Left lung (tissue), 10 donors: ENCODE results near the gene GNAL. TPM values are rescaled to one million over a fixed set of nuclear protein-coding genes. Genes with fewer than 3 reads are reported as not detected.
A peak's percentile ranks its signal among the peaks of the same experiment; 100 is the strongest.

Source experiments
- ATAC-seq: fragments of 200-7000 bp; cut with Tn5 transposase; one replicate; pipeline ENCODE4 v1.9.1; 2020; ENCODE audit warnings: moderate library complexity
- DNase-seq, 4 donors: peaks; one replicate each; pipeline ENCODE4 v3.0.0-alpha.2; 2013 to 2020
- H3K27ac ChIP-seq, 2 donors: fragments of 200-600 bp; sonication (generic) in 1 of 2; one replicate each; pipeline versions ENCODE4 v1.5.0 to v1.8.0; 2020 to 2021
- H3K27me3 ChIP-seq, 2 donors: fragments of 200-600 bp; sonication (generic) in 1 of 2; one replicate each; pipeline versions ENCODE4 v1.5.0 to v1.8.0; 2020 to 2021
- H3K36me3 ChIP-seq, 2 donors: fragments of 200-600 bp; sonication (generic) in 1 of 2; one replicate each; pipeline versions ENCODE4 v1.5.0 to v1.8.0; 2020 to 2021
- H3K4me1 ChIP-seq, 2 donors: fragments of 200-600 bp; one replicate each; pipeline ENCODE4 v1.8.0; 2021
- H3K4me3 ChIP-seq, 2 donors: fragments of 200-600 bp; sonication (generic) in 1 of 2; one replicate each; pipeline versions ENCODE4 v1.5.0 to v1.8.0; 2020 to 2021; ENCODE audit warnings: mild to moderate bottlenecking in 1 of 2
- H3K9me3 ChIP-seq, 2 donors: fragments of 200-600 bp; sonication (generic) in 1 of 2; one replicate each; pipeline versions ENCODE4 v1.5.0 to v1.8.0; 2020 to 2021
- intact Hi-C, 2 donors: fragments of 100-400 bp; cut with DNase I; formaldehyde crosslinking; loops; one replicate each; pipeline versions ENCODE4 v1.11.2 to v1.14.2; 2022
- polyA plus RNA-seq, 6 donors: library from polyadenylated mRNA; unstranded; fragments of 120-200 nt; gene quantifications; one replicate each; pipeline ENCODE4 v1.2.1, GENCODE V29; 2013; ENCODE audit not compliant: insufficient read length in 6 of 6
- total RNA-seq, 2 donors: library from RNA; stranded (reverse); fragmentation: NEBNext Ultra II Directional; extraction: Animal tissue kit (Norgen Biotek cat#: 25700); gene quantifications; one replicate each; pipeline ENCODE4 v1.2.1, GENCODE V29; 2021
- TF ChIP-seq, protein P1 (sequence below), 2 donors: fragments of 200-600 bp; sonication (generic) in 1 of 2; IDR thresholded peaks; one replicate each; pipeline versions ENCODE4 v1.5.0 to v1.8.0; 2021; ENCODE audit warnings: antibody characterized with exemption in 2 of 2
- donor health status: DM: no; HTN: yes; CAD: no.
- donor health status: DM: no; HTN: no; CAD: no.

The GNAL gene
- total and polyA plus RNA-seq, 8 donors: 1.8 to 5.7 (median 2.8) TPM

DNA sequence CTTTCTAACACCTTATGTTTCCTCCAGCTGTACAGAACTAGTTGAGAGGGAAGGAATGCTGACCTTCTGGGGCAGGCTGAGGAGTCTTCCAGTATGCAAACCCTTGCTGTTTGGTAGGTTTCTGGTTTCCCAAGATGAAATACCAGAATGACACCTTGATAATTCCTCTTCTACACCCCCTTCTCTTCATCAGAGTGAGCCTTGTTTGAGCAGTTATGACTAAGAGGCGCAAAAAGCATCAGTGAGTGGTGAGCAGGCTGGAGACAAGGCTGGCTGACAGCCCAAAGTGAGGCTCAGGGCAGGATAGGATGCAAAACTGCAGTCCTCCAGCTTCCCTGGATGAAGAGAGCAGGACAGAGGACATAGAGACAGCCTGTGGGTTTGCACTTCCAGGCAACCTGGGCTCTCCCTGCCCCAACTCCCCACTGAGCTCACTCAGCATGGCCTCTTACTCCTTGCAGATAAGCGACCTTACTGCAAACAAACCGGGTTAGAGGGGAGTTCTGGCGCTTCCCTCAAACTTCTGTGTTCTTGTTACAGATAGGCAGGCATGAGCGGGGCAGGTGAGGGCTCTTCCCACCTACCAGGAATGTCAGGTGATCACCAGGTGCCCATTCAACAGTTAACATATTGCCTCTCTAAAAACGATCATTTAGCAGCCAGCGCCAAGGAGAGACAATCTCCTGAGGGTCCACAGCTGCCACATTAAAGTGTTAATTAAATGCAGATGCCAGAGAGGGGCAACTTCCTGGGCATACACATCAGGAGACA lies 213.6 kb downstream of the GNAL start:
- DNase-seq (no peak), ATAC-seq (peak; percentile 32)
- peaks cover 7 to 29% of the 10 kb centered on the region in 2 donors for H3K4me1 ChIP-seq
- H3K4me3 ChIP-seq: no peak overlapping the region
- peaks cover 0 to 62% of the 10 kb centered on the region in 2 donors for H3K36me3 ChIP-seq
- TF ChIP-seq, protein P1, sequence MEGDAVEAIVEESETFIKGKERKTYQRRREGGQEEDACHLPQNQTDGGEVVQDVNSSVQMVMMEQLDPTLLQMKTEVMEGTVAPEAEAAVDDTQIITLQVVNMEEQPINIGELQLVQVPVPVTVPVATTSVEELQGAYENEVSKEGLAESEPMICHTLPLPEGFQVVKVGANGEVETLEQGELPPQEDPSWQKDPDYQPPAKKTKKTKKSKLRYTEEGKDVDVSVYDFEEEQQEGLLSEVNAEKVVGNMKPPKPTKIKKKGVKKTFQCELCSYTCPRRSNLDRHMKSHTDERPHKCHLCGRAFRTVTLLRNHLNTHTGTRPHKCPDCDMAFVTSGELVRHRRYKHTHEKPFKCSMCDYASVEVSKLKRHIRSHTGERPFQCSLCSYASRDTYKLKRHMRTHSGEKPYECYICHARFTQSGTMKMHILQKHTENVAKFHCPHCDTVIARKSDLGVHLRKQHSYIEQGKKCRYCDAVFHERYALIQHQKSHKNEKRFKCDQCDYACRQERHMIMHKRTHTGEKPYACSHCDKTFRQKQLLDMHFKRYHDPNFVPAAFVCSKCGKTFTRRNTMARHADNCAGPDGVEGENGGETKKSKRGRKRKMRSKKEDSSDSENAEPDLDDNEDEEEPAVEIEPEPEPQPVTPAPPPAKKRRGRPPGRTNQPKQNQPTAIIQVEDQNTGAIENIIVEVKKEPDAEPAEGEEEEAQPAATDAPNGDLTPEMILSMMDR (IDR thresholded peaks at IDR 0.05): no peak
- no peaks in the 10 kb centered on the region for H3K9me3 ChIP-seq
- intact Hi-C loops: no loop called here
- no peaks in the 10 kb centered on the region for H3K27me3 ChIP-seq
- peak overlapping the region in 1 of 2 donors; percentile 4 for H3K27ac ChIP-seq

DNA sequence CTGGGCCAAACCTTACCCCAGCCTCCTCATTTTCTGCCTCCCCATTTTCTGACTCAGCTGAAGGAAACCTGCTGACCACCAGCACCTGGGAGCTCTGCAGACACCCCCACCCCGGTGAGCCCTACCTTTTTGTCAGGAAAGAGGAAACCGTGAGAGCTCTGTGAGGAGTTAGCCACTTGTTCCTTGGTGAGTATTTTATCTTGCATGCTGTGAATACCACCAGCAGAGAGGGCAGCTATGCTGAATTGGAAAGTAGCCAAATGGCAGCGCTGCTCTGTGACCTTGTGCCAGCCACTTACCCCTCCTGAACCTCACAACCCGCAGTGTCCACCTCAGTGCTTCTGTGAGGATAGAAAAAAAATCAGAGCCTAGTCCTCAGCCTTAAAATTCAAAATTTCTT lies 216.5 kb downstream of the GNAL start:
- ATAC-seq (no peak), DNase-seq (no peak)
- intact Hi-C loops: no loop called here
- TF ChIP-seq, protein P1 (IDR thresholded peaks at IDR 0.05): no peak
- Histone ChIP-seq H3K36me3 (peaks cover 0 to 40% of the 10 kb centered on the region in 2 donors), H3K27me3 (no peaks in the 10 kb centered on the region), H3K9me3 (no peaks in the 10 kb centered on the region), H3K27ac (peak overlapping the region in 1 of 2 donors; percentile 41), H3K4me3 (no peak overlapping the region), H3K4me1 (peaks cover 15 to 42% of the 10 kb centered on the region in 2 donors)

DNA sequence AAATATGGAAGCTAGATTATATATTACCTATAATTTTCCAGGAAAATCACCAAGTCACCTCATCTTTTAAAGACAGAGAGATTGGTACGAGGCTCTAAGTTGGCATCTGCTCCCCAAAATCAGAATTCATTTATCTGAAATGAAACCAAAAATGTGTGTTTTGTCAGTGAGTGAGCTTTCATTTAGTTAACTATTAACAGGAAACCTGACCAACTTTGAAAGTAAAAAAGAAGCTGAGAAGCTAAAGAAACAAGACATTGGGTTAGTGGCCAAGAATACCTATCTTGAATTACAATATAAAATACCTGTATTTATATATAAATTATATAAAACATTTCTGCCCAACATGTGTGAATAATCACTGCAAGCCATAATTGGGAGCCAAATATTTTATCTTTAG lies 217.1 kb downstream of the GNAL start:
- ATAC-seq (no peak), DNase-seq (no peak)
- Histone ChIP-seq H3K27me3 (no peaks in the 10 kb centered on the region), H3K9me3 (no peaks in the 10 kb centered on the region), H3K4me3 (no peak overlapping the region), H3K36me3 (peaks cover 0 to 37% of the 10 kb centered on the region in 2 donors), H3K4me1 (peaks cover 15 to 42% of the 10 kb centered on the region in 2 donors), H3K27ac (no peak overlapping the region)
- TF ChIP-seq, protein P1 (IDR thresholded peaks at IDR 0.05): no peak
- intact Hi-C loops: no loop called here

DNA sequence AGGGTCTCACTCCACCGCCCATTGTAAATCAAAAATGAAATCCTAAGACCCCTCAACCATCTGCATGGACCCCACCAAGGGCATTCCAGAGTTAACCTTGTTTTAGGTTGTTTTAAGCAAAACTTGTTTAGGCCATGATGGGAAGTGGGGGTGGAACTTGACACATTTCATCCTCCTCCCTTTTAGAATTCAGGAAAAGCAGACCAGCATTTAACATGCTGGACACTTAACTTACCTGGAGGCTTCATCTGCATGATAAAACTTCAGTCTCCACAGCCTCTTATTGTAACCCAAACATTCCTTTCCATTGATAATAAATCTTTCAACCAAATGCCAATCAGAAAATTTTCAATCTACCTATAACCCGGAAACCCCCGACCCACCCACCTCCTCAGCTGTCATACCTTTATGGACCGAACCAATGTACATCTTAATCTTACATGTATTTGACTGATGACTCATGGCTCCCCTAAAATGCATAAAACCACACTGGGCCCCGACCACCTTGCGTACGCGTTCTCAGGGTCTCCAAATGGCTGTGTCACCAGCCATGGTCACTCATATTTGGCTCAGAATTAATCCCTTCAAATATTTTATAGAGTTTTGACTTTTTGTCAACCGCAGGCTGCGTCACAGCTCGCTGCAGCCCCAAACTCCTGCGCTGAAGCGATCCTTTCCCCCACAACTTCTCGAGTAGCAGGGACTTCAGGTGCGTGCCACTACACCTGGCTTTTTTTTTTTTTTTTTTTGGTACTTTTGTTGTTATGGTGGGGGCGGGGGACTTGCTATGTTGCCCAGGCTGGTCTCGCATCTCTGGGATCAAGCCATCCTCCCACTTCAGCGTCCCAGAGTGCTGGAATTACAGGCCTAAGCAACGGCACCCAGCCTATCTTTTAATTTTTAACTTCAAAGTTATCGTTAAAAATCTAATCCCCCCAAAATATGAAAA lies 218.1 kb downstream of the GNAL start:
- TF ChIP-seq, protein P1 (IDR thresholded peaks at IDR 0.05): no peak
- Histone ChIP-seq H3K27me3 (no peaks in the 10 kb centered on the region), H3K4me1 (peaks cover 15 to 42% of the 10 kb centered on the region in 2 donors), H3K36me3 (peaks cover 0 to 29% of the 10 kb centered on the region in 2 donors), H3K9me3 (no peaks in the 10 kb centered on the region), H3K27ac (peak overlapping the region; percentile 100), H3K4me3 (peak overlapping the region; percentile 68 to 76)
- ATAC-seq (no peak), DNase-seq (no peak)
- intact Hi-C loops: no loop called here
